ENCODE data around the gene SZRD1.

DNA sequence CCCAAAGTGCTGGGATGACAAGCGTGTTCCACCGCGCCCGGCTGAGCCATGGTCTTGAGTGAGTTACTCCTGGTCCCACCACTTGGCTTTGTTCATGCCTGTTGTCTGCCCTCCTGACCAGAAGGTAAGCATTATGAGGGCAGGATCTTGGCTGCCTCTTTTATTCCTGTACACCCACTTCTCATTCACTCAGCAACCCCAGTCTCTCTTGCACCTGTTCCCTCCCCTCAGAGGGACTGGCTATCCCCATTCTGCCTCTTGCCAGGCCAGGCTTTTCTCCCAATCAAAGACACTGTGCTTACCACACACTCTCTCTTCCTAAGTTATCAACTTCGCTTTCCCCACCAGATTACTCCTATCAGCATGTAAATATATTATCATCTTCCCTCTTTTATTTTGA, 43.8 kb downstream of the SZRD1 start:
- TF ChIP-seq ZC3H10 (CRISPR knock-in tag; IDR thresholded peaks at IDR 0.05) (no peak), SNAI2 (CRISPR knock-in tag; IDR thresholded peaks at IDR 0.05) (no peak), OSR1 (CRISPR knock-in tag; IDR thresholded peaks at IDR 0.05) (no peak), ZFP30 (CRISPR knock-in tag; IDR thresholded peaks at IDR 0.05) (no peak), ARNTL (CRISPR knock-in tag; IDR thresholded peaks at IDR 0.05; ENCODE audit: borderline replicate concordance, low read depth) (no peak), TOX (CRISPR knock-in tag; IDR thresholded peaks at IDR 0.05; ENCODE audit: borderline replicate concordance) (no peak), ZFP3 (CRISPR knock-in tag; IDR thresholded peaks at IDR 0.05) (no peak), RARB (CRISPR knock-in tag; IDR thresholded peaks at IDR 0.05) (no peak), ZNF70 (CRISPR knock-in tag; IDR thresholded peaks at IDR 0.05) (no peak), BACH2 (CRISPR knock-in tag; IDR thresholded peaks at IDR 0.05; ENCODE audit: borderline replicate concordance) (no peak), GLIS3 (CRISPR knock-in tag; IDR thresholded peaks at IDR 0.05) (no peak)
- TF ChIP-seq, protein P1, sequence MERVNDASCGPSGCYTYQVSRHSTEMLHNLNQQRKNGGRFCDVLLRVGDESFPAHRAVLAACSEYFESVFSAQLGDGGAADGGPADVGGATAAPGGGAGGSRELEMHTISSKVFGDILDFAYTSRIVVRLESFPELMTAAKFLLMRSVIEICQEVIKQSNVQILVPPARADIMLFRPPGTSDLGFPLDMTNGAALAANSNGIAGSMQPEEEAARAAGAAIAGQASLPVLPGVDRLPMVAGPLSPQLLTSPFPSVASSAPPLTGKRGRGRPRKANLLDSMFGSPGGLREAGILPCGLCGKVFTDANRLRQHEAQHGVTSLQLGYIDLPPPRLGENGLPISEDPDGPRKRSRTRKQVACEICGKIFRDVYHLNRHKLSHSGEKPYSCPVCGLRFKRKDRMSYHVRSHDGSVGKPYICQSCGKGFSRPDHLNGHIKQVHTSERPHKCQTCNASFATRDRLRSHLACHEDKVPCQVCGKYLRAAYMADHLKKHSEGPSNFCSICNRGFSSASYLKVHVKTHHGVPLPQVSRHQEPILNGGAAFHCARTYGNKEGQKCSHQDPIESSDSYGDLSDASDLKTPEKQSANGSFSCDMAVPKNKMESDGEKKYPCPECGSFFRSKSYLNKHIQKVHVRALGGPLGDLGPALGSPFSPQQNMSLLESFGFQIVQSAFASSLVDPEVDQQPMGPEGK (CRISPR knock-in tag; IDR thresholded peaks at IDR 0.05; ENCODE audit: borderline replicate concordance): no peak
- TF ChIP-seq, protein P2, sequence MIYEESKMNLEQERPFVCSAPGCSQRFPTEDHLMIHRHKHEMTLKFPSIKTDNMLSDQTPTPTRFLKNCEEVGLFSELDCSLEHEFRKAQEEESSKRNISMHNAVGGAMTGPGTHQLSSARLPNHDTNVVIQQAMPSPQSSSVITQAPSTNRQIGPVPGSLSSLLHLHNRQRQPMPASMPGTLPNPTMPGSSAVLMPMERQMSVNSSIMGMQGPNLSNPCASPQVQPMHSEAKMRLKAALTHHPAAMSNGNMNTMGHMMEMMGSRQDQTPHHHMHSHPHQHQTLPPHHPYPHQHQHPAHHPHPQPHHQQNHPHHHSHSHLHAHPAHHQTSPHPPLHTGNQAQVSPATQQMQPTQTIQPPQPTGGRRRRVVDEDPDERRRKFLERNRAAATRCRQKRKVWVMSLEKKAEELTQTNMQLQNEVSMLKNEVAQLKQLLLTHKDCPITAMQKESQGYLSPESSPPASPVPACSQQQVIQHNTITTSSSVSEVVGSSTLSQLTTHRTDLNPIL (CRISPR knock-in tag; IDR thresholded peaks at IDR 0.05; ENCODE audit: low read depth): no peak
- TF ChIP-seq, protein P3, sequence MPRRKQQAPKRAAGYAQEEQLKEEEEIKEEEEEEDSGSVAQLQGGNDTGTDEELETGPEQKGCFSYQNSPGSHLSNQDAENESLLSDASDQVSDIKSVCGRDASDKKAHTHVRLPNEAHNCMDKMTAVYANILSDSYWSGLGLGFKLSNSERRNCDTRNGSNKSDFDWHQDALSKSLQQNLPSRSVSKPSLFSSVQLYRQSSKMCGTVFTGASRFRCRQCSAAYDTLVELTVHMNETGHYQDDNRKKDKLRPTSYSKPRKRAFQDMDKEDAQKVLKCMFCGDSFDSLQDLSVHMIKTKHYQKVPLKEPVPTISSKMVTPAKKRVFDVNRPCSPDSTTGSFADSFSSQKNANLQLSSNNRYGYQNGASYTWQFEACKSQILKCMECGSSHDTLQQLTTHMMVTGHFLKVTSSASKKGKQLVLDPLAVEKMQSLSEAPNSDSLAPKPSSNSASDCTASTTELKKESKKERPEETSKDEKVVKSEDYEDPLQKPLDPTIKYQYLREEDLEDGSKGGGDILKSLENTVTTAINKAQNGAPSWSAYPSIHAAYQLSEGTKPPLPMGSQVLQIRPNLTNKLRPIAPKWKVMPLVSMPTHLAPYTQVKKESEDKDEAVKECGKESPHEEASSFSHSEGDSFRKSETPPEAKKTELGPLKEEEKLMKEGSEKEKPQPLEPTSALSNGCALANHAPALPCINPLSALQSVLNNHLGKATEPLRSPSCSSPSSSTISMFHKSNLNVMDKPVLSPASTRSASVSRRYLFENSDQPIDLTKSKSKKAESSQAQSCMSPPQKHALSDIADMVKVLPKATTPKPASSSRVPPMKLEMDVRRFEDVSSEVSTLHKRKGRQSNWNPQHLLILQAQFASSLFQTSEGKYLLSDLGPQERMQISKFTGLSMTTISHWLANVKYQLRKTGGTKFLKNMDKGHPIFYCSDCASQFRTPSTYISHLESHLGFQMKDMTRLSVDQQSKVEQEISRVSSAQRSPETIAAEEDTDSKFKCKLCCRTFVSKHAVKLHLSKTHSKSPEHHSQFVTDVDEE (CRISPR knock-in tag; IDR thresholded peaks at IDR 0.05): no peak

All from SK-N-SH treated with all-trans-retinoic acid at 6 μM for 48 hours (cell line).